H1 (cell line): Measurements from ENCODE around the gene CFD. TPM values are rescaled to one million over a fixed set of nuclear protein-coding genes. Genes with fewer than 3 reads are reported as not detected.
A peak's percentile ranks its signal among the peaks of the same experiment; 100 is the strongest.

ENCODE experiments used
- CTCF ChIA-PET: fragments of 300-600 bp; sonication (Branson Sonifier 250); formaldehyde crosslinking; loops from one replicate; lab custom pipeline; 2021; ENCODE audit not compliant: partially characterized antibody; lab: Charles Lee
- POLR2A ChIA-PET: fragments of 300-600 bp; sonication (Branson Sonifier 250); formaldehyde crosslinking; loops from one replicate; lab custom pipeline; 2021; ENCODE audit warnings: inconsistent platforms; ENCODE audit not compliant: partially characterized antibody; lab: Charles Lee
- DNase-seq, 2 experiments: peaks; one replicate each; pipeline versions ENCODE4 v3.0.0 to v3.0.0-alpha.2; 2010 to 2022; ENCODE audit warnings: low spot score in 2 of 2, low read depth in 1 of 2, mixed read lengths in 1 of 2
- FAIRE-seq: peaks from 2 replicates; lab custom pipeline; 2011; peaks lifted over from hg19 to GRCh38; lab: Jason Lieb, UNC
- H2AFZ ChIP-seq: 2 replicates; pipeline ENCODE4 v1.8.1; 2012; ENCODE audit warnings: low read length, inconsistent platforms
- H2AK5ac ChIP-seq: 2 replicates; pipeline ENCODE4 v1.6.1; 2013; ENCODE audit warnings: low read depth, low read length
- H2BK120ac ChIP-seq: replicated peaks from 2 replicates; pipeline ENCODE3; 2013; ENCODE audit warnings: low read depth, low read length, inconsistent platforms
- H2BK12ac ChIP-seq: 2 replicates; pipeline ENCODE4 v1.6.1; 2013; ENCODE audit warnings: low read depth, low read length
- H2BK15ac ChIP-seq: 2 replicates; pipeline ENCODE4 v1.6.1; 2013; ENCODE audit warnings: low read length
- H2BK20ac ChIP-seq: 2 replicates; pipeline ENCODE4 v1.6.1; 2013; ENCODE audit warnings: low read length
- H2BK5ac ChIP-seq: 2 replicates; pipeline ENCODE4 v1.6.1; 2013; ENCODE audit warnings: low read depth, low read length
- H3K14ac ChIP-seq: 2 replicates; pipeline ENCODE4 v1.6.1; 2013; ENCODE audit warnings: inconsistent platforms; ENCODE audit not compliant: insufficient read length
- H3K18ac ChIP-seq: 2 replicates; pipeline ENCODE4 v1.6.1; 2013; ENCODE audit warnings: low read length; ENCODE audit errors: extremely low read depth
- H3K23ac ChIP-seq: 2 replicates; pipeline ENCODE4 v1.6.1; 2013; ENCODE audit warnings: inconsistent platforms; ENCODE audit not compliant: insufficient read length
- H3K23me2 ChIP-seq: 2 replicates; pipeline ENCODE4 v1.6.1; 2013; ENCODE audit warnings: low read depth, low read length
- H3K27ac ChIP-seq: 2 replicates; pipeline ENCODE4 v1.6.1; 2011; ENCODE audit warnings: low read depth, low read length, inconsistent platforms
- H3K27me3 ChIP-seq, 4 experiments: replicated peaks in 1 of 4; 1 replicate in 1 of 4; 2 replicates in 3 of 4; pipeline versions ENCODE4 v1.6.1 to v1.8.1; 2011 to 2013; ENCODE audit warnings: low read length in 3 of 4, mild to moderate bottlenecking in 3 of 4, inconsistent platforms in 2 of 4, mixed read lengths in 2 of 4, moderate library complexity in 1 of 4; ENCODE audit not compliant: control insufficient read depth in 3 of 4, insufficient read depth in 3 of 4; ENCODE audit errors: extremely low read depth in 1 of 4
- H3K36me3 ChIP-seq, 4 experiments: 2 replicates each; pipeline versions ENCODE4 v1.6.1 to v1.8.1; 2011 to 2013; ENCODE audit warnings: mild to moderate bottlenecking in 4 of 4, low read length in 3 of 4, moderate library complexity in 2 of 4, control low read depth in 1 of 4, inconsistent platforms in 1 of 4; ENCODE audit not compliant: insufficient read depth in 4 of 4, control insufficient read depth in 2 of 4
- H3K4ac ChIP-seq: replicated peaks from 2 replicates; pipeline ENCODE3; 2013; ENCODE audit warnings: low read length, low read depth, mixed read lengths, inconsistent platforms; ENCODE audit not compliant: insufficient read length
- H3K4me1 ChIP-seq, 4 experiments: replicated peaks in 1 of 4; 1 replicate in 1 of 4; 2 replicates in 3 of 4; pipeline versions ENCODE4 v1.6.1 to v1.8.1; 2011 to 2013; ENCODE audit warnings: low read length in 3 of 4, inconsistent platforms in 2 of 4, mixed read lengths in 1 of 4; ENCODE audit not compliant: insufficient read depth in 4 of 4, control insufficient read depth in 3 of 4
- H3K4me2 ChIP-seq, 2 experiments: 2 replicates each; pipeline versions ENCODE4 v1.6.1 to v1.8.1; 2011 to 2013; ENCODE audit warnings: low read depth in 2 of 2, low read length in 2 of 2, control low read depth in 1 of 2, inconsistent platforms in 1 of 2, mild to moderate bottlenecking in 1 of 2; ENCODE audit not compliant: insufficient read depth in 1 of 2
- H3K4me3 ChIP-seq, 4 experiments: fragments of 200-600, 300-600 bp in 1 of 4; sonication (generic), shearing (Covaris generic), sonication (Bioruptor Twin) in 1 of 4; 2 replicates each; pipeline versions ENCODE4 v1.5.1 to v1.8.1; 2011 to 2016; ENCODE audit warnings: low read length in 4 of 4, low read depth in 3 of 4, control low read depth in 2 of 4, inconsistent platforms in 2 of 4, mild to moderate bottlenecking in 2 of 4, mixed read lengths in 1 of 4, moderate library complexity in 1 of 4; ENCODE audit not compliant: insufficient read depth in 2 of 4; ENCODE audit errors: extremely low read depth in 1 of 4
- H3K56ac ChIP-seq: replicated peaks from 2 replicates; pipeline ENCODE3; 2013; ENCODE audit warnings: low read depth, mild to moderate bottlenecking, mixed read lengths, low read length, inconsistent platforms; ENCODE audit not compliant: insufficient read length
- H3K79me1 ChIP-seq: 2 replicates; pipeline ENCODE4 v1.6.1; 2013; ENCODE audit warnings: low read depth, low read length, control low read depth
- H3K79me2 ChIP-seq, 2 experiments: 2 replicates each; pipeline versions ENCODE4 v1.6.1 to v1.8.1; 2012 to 2013; ENCODE audit warnings: low read length in 2 of 2, mild to moderate bottlenecking in 2 of 2, inconsistent platforms in 1 of 2; ENCODE audit not compliant: insufficient read depth in 2 of 2, control insufficient read depth in 1 of 2
- H3K9ac ChIP-seq, 4 experiments: replicated peaks in 1 of 4; 1 replicate in 1 of 4; 2 replicates in 3 of 4; pipeline versions ENCODE4 v1.6.1 to v1.8.1; 2011 to 2013; ENCODE audit warnings: low read depth in 3 of 4, low read length in 3 of 4, control low read depth in 2 of 4, mild to moderate bottlenecking in 2 of 4, moderate library complexity in 2 of 4, inconsistent platforms in 1 of 4; ENCODE audit errors: extremely low read depth in 1 of 4
- H3K9me3 ChIP-seq, 2 experiments: 2 replicates each; pipeline versions ENCODE4 v1.6.1 to v1.8.1; 2012 to 2013; ENCODE audit warnings: mild to moderate bottlenecking in 2 of 2, moderate library complexity in 2 of 2, control low read depth in 1 of 2, inconsistent platforms in 1 of 2, low read depth in 1 of 2, low read length in 1 of 2, mixed read lengths in 1 of 2; ENCODE audit not compliant: insufficient read depth in 2 of 2
- H4K20me1 ChIP-seq, 2 experiments: replicated peaks in 1 of 2; 2 replicates each; pipeline versions ENCODE3 to v1.8.1; 2011 to 2013; ENCODE audit warnings: inconsistent platforms in 2 of 2, low read length in 2 of 2, mild to moderate bottlenecking in 1 of 2; ENCODE audit not compliant: insufficient read depth in 2 of 2, control insufficient read depth in 1 of 2
- H4K5ac ChIP-seq: 2 replicates; pipeline ENCODE4 v1.6.1; 2013; ENCODE audit warnings: low read length, low read depth, mixed read lengths, inconsistent platforms; ENCODE audit not compliant: insufficient read length
- H4K8ac ChIP-seq: 2 replicates; pipeline ENCODE4 v1.8.0; 2013; ENCODE audit warnings: mild to moderate bottlenecking, moderate library complexity, low read length, inconsistent platforms; ENCODE audit not compliant: insufficient read depth; ENCODE audit errors: extremely low read depth
- H4K91ac ChIP-seq: replicated peaks from 2 replicates; pipeline ENCODE3; 2013; ENCODE audit warnings: low read length, mixed read lengths, inconsistent platforms; ENCODE audit not compliant: insufficient read length
- KDM4A ChIP-seq: IDR thresholded peaks from one replicate; pipeline ENCODE4 v1.7.1; 2012; ENCODE audit warnings: low read depth, mild to moderate bottlenecking, moderate library complexity, low read length, inconsistent platforms; ENCODE audit not compliant: severe bottlenecking
- SUZ12 ChIP-seq: fragments of 200-600 bp; sonication (generic); IDR thresholded peaks from 2 replicates; pipeline ENCODE4 v1.6.1; 2012; ENCODE audit warnings: mild to moderate bottlenecking, inconsistent platforms, low read length, moderate library complexity, mixed read lengths
- WGBS, 2 experiments: shearing (Covaris generic) in 1 of 2; methylation state at CpG; one replicate each; pipeline versions ENCODE4 v1.1.6 to v1.1.7; 2013 to 2015; ENCODE audit warnings: low lambda C conversion rate in 2 of 2, mixed read lengths in 2 of 2, inconsistent platforms in 1 of 2, low coverage in 1 of 2, missing lambda C conversion rate in 1 of 2; ENCODE audit not compliant: insufficient replicate concordance in 2 of 2, insufficient coverage in 1 of 2, insufficient read length in 1 of 2; ENCODE audit errors: extremely low coverage in 1 of 2, missing lambda C conversion rate in 1 of 2; 5-methylcytosine and 5-hydroxymethylcytosine counted together
- polyA plus RNA-seq, 7 experiments: library from polyadenylated mRNA; depleted of rRNA in 3 of 7; stranded (reverse) in 5 of 7; unstranded in 2 of 7; fragments of >200 nt in 5 of 7; fragments of 200-250 nt in 2 of 7; gene quantifications; 1 replicate in 5 of 7; 2 replicates in 1 of 7; 4 replicates in 1 of 7; pipeline versions ENCODE4 v1.2.1 to v1.2.3, GENCODE V29; 2011 to 2013; ENCODE audit warnings: missing spikeins in 2 of 7, mixed read lengths in 2 of 7
- total RNA-seq: library from RNA; stranded (reverse); fragmentation: NEBNext Ultra II Directional; extraction: Animal tissue kit (Norgen Biotek cat#: 25700); gene quantifications from 2 replicates; pipeline ENCODE4 v1.2.1, GENCODE V29; 2021

Gene CFD
- total and polyA plus RNA-seq, 2 of the 8 experiments (the other 6 are each of a cell fraction or from before 2014, with no cell fraction given) = 1.7 to 2.8 TPM

GRCh38 chr19:843836-844545, 15.5 kb upstream of the CFD start:
- Histone ChIP-seq H3K79me1 (no peaks in the 10 kb centered on the region), H3K4me1 (peaks cover 0 to 6% (median 4%) of the 10 kb centered on the region in 4 experiments; a peak in 4 of 7 replicates), H3K4ac (no peak overlapping the region), H3K23me2 (peaks cover 6% of the 10 kb centered on the region; the same call in 1 of the 2 replicates), H3K18ac (no peak overlapping the region), H2BK15ac (no peak overlapping the region), H2AFZ (peak overlapping the region; percentile 3; the same call in 1 of the 2 replicates), H4K20me1 (no peaks in the 10 kb centered on the region), H3K79me2 (no peaks in the 10 kb centered on the region), H3K56ac (no peak overlapping the region), H3K14ac (no peak overlapping the region), H2BK12ac (no peak overlapping the region), H3K27me3 (peaks cover 7 to 21% (median 16%) of the 10 kb centered on the region in 4 experiments), H3K27ac (no peak overlapping the region), H4K5ac (peak overlapping the region; percentile 33), H2AK5ac (no peak overlapping the region), H2BK20ac (no peak overlapping the region), H3K9me3 (no peaks in the 10 kb centered on the region), H3K4me3 (peak overlapping the region in 3 of 4 experiments; percentile 23 to 53 (median 30); a peak in 5 of 8 replicates), H2BK5ac (no peak overlapping the region), H4K91ac (no peak overlapping the region), H3K9ac (no peak overlapping the region), H3K36me3 (no peaks in the 10 kb centered on the region), H3K23ac (no peak overlapping the region), H2BK120ac (no peak overlapping the region), H3K4me2 (peak overlapping the region; percentile 66 to 84), H4K8ac (peak overlapping the region; percentile 25; the same call in 1 of the 2 replicates)
- FAIRE-seq (no peak), DNase-seq (no peak)
- WGBS, 2 experiments = 21% methylated on average over 21 of the region's 70 CpGs; no CpG with 5 or more reads in 1 of the 2 experiments
- ChIA-PET CTCF (interaction anchor here (1.3 kb wide), 1 partner anchor 12 kb away, joined by 4 read pairs; no protein-coding TSS in a partner anchor), POLR2A (interaction anchor here (0.9 to 5.4 kb wide), 5 partner anchors 7 to 44 kb away, joined by 3 to 30 read pairs (median 3); no protein-coding TSS in a partner anchor)
- peak; percentile 52 for TF ChIP-seq KDM4A
- no peak for TF ChIP-seq SUZ12
